ENCODE results near the gene MSGN1.

DNA sequence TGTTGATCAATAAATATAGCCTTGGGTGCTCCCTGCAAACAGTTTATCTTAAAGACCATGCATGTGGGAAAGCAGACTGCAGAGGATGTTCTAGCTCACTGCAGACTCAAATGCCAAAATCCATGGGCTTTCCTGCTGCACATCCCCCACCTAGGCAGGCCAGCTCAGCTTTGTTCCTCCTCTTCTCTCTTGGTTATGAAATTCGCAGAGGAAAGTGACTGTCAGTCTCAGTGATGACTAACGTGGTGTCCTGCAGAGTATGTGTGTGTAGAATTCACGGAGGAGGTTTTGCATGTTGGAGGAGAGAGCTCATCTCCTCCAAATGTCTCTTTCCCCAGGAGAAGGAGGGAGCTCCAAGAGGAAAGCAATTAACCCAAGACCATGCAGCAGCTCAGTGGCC is 40.8 kb downstream of the MSGN1 start:
- TF ChIP-seq TCF12 (IDR thresholded peaks at IDR 0.05; ENCODE audit: low read depth) (no peak), RAD21 (IDR thresholded peaks at IDR 0.05; ENCODE audit: low read depth) (no peak), EP300 (IDR thresholded peaks at IDR 0.05; ENCODE audit: borderline replicate concordance) (no peak), YY1 (IDR thresholded peaks at IDR 0.05; ENCODE audit: low read depth) (no peak)

Data from Ishikawa (cell line).